Cerebellar nuclear complex (tissue), 1 donor: ENCODE data around the gene GUK1.
"Not testable (repeated sequence)": the region's sequence is repeated elsewhere in the genome, so short reads cannot be mapped to it uniquely, and the experiment has no call there.

Source experiments
- DNase-seq, 2 experiments: peaks; one replicate each; lab custom pipeline; 2025; lab: John Stamatoyannopoulos, UW

The GUK1 gene

DNA sequence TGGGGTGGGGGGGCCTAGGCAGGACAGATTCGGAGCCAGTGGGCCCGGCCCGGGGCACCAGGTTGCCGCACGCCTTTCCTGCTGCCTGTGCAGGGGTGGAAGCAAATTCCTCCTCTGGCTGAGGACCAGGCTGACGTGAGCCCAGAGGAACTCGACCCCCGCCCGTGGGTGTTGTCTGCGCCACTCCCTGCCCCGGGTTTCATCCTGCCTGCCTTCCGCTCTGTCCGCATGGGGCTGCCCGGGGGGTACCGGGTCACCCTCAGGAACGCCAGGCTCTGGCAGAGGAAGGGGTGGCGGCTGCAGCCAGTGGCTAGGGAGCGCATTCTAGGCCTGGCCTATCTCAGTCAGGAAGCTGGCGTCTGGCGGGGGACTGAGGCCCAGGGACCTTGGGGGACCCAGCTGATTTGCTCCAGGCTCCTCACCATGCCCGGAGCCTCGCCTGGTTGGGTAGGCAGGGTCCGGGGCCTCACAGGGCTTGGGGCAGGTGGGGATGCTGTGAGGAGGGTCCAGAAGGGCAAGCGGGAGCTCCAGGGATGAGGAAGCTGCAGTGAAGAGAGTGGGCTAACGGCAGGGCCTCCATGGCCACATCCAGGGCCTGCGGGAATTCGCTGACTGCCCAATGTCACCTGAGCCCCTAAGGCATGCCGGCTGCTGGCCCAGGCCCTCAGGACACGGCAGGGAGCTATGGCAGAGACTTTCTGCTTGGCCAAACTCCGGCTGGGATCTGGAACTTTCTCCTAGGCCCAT, 23.1 kb downstream of the GUK1 start:
- DNase-seq: no peak

DNA sequence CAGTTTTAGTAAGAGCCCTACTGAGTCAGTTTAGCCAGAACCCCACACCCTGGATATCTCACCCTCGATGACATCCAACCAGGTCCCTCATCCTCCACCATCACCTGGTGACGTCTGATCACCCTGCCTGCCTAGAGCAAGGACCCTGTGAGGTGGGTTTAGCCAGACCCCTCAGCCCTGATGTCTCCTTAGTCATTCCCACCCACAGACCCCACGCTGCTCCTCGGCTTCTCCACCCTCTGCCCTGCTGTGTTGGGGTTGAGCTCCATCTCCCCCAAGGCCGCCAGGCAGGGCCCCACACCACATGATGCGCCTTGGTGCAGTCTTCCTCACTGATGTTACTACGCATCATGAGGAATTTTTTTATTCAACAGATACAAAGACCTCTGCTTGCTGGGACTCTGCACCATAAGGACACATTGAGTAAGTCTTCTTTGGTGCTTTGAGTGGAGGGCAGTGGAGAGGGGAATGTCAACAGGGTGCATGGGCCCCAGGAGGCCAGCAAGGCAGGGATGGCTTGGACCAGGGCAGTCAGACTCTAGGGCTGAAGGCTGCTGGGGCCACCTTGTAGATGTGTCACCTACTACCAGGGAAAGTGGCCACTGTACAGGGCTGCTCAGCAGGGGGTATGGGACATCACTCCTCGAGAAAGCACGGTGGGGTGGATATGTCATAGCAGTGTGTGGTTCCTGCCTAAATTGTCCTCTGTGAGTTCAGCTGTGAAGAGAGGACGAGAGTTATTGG, 23.9 kb downstream of the GUK1 start:
- DNase-seq: no peak

DNA sequence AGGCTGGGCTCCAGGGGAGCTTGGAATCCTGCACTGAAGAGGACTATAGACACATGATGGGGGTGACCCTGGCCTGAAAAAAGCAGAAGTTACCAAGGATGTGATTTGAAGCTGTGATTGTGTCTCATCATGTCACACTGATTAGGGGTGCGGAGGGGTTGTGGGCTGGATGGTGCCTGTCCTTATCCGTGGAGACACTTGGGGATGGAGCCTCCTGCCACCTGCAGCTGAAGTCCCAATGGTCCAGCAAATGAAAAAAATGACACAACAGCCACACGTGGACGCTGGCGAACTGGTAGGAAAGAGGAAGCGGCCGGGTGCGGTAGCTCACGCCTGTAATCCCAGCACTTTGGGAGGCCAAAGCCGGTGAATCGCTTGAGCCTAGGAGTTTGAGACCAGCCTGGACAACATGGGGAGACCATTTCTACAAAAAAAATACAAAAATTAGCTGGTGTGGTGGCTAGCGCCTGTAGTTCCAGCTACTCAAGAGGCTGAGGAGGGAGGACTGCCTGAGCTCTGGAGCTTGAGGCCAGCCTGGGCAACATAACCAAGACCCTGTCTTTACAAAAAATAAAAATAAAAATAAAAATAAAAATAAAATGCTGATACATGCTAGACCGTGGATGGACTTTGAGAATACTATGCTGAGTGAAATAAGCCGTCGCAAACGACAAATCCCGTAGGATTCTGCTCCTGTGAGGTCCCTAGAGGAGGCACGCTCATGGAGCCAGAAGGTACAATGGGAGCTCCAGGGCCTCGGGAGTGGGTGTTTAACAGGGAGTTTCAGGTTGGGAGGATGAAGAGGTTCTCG, 24.7 kb downstream of the GUK1 start:
- no peak for DNase-seq

DNA sequence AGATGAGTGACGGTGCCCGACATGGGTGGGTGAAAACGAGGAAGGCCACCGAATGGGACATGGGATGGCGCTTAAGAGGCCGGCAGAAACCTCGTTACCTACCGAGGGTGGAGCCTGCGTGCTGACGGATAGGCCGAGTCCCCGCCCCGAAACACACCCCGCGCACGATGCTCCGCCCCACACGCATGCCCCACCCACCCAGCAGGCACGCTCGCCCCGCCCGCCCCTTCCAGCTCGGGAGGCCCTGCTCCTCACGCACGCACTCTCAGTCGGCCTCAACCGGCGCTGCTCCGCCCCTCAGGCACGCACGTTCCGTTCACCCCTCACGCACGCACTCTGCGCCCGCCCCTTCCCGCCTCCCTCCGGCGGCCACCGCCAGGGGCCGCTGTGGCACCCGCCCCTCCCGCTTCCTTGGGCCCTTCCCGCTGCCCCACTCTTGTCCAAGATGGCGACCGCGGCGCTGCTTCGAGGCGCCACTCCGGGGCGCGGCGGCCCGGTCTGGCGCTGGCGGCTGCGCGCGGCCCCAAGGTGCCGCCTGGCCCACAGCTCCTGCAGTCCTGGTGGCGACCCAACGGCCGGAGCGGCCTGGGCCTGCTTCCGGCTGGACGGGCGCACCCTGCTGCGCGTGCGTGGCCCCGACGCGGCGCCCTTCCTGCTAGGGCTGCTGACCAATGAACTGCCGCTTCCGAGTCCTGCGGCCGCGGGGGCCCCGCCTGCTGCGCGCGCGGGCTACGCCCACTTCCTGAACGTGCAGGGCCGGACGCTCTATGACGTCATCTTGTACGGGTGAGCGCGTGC, 25.5 kb downstream of the GUK1 start, which contains the start of gene IBA57:
IBA57 (plus strand) TSS at position 433 of the 798 bp plus-strand sequence; CDS start at position 446, 13 bp downstream.
- DNase-seq: peak; percentile 94 to 98

DNA sequence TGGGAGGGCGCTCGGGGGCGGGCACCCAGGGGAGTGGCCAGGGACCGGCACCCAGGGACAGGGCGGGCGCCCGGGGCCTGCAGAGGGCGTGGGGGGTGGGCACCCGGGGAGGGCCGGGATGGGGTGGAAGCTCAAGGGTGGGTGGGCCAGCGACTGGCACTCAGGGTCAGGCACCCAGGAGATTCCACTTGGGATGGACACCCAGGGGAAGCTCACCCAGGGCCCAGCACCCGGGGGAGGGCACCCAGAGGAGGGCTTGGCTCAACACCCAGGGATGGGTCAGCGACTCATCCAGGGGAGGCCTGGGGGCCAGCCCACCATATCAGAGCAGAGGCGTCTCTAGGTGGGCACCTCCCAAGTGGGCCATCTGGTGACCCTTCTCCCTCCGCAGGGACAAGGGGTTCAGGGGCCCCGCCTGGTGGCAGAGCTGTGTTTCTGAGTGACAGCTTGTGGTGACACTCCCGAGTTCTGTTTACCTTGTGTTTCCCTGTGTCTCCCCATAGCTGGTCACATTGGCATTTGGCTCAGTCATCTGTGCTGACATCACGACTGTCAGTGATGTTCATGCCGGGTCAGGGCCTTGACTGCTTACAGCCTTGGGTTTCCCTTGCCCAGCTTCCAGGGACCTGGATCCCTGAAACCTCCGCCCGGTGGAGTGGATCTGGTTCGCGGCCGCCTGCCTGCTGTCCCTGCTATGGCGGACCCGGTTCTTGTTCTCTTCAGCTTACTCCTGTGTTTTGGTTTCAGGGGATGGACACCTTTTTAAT, 26.3 kb downstream of the GUK1 start:
- peak; percentile 52 to 70 for DNase-seq

DNA sequence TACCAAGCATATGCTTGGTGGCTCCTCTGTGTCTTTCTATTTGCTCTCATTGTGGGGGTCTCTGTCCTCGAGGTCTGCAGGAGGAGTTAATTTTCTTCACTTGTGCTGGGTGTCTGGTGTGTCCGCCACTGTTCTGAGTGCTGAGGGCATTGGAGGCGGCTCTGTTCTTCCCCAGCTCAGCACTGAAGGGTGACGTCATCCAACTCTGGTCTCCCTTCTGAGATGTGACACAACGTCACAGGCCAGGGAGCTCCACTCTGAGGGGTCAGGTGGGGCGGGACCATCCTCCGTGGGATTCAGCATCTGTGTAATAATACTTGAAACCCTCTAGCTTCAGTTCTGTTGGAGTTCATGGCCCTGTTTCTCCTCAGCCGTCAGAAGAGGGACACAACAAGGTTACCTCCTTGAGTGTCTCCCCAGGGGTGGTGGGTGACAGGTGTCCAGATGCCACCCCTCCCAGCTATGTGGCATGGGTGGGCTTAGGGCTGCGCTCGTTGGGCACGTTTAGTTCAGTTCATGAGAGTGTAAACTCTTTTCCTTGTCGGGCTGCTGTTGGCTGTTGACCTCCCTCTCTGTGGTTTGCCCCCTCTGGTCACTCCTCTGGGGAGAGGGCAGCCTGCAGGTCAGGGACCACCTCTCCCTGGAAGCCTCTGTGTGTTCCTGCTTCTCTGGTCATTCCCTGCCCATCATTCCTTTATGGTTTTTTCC, 28.6 kb downstream of the GUK1 start:
- no peak for DNase-seq

DNA sequence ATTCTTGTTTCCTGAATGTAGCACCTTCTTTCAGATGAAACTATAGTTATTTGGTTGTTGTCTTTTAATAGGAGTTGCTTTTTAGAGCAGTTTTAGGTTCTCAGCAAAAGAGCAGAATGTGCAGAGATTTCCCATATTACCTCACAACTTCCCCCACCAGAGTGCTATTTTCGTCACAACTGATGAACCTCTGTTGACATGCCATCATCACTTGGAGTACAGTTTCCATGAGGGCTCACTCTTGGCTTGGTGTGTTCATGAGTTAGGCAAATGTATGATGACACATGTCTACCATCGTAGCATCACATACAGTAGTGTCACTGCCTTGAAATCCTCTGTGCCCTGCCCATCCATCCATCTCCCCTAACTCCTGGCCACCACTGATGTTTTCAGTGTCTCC, 29.3 kb downstream of the GUK1 start:
- DNase-seq: no peak

DNA sequence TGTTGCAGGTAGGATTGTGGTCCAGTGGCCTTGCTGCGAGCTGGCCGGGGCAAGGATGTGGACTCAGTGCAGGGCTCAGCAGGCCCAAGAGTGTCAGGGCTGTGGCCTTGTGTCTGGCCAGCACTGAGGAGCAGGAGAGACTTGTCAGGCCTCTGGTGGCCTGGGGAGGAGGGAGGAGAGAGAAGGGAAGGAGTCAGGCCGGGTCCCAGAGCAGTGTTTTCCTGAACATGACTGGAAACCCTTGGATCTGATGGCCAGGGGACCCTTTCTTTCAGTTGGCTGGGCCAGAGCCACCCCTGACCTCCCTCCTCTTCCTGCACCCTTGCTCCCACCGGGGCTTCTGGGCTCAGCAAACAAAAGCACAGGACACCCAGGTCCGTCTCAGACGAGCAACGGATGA, 30.6 kb downstream of the GUK1 start:
- no peak for DNase-seq

DNA sequence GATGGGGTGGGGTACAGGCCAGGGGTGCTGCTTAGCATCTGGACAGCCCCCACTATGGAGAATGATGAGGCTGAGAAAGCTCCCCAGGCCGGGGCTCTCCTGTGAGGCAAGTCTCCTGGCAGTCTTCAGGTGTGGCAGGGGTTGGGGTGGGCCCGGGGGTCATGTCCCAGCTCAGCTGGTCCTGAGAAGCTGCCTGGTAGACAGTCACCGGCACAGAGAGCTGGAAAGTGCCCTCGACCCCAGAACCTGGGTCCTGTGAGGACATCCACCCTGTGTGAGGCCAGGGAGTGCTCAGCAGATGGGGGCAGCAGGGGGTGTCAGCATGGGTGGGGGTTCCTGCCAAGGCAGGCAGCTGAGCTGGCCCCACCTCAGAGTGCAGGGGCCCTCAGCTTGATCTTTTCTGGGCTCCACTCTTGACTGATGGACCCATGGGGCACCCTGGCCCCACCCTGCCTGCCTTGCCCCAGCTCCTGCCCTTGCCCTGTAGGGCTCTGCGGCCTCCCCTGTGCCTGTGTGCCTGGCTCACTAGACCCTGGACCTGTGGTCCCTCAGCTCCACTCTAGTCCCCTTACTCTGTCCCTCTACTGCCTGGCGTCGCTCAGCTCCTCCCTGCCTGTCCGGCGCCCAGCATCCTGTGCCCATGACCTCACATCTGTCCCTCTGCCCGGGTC, 31.3 kb downstream of the GUK1 start:
- DNase-seq: no peak

DNA sequence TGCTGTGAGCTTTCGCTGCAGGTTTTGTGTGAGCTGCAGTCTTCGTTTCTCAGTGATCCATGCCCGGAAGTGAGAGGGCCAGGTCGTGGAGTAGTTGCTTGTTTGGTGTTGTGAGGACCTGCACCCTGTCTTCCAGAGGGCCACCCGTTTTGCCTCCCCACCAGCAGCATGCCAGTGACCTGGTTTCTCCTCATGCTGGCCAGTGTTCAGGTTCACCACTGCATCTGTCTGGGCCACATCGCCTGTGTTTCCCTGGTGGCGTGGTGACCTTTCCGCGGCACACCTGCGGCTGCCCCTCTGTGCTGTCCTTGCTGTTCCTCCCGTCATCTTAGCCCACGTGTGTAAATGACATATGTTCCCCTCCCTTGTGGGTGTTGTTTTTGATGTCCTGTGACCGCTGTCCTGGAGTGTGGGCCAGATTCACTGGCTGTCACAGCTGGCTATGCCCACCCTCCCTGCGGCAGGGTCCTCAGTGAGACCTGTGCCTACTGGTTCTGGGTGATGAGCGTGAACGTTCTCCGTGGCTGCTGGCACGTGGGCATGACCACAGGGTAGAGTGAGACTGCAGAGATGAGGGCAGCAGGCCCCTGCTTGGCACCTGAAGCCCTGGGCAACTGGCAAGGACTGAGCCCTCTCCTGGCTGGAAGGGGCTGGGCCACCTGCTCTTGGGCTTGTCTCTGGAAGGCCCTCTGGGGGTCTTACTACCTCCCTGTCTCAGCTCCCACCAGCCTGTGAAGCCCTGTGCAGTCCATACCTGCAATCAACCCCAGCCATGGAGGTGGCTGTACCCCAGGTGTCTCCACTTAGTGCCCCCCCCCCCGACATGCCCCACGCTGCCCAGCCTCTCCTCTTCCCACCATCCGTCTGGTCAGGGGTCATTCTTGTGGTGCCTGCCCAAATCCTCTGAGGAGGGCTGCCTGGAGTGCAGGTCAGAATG, 32.8 kb downstream of the GUK1 start:
- DNase-seq: no peak

DNA sequence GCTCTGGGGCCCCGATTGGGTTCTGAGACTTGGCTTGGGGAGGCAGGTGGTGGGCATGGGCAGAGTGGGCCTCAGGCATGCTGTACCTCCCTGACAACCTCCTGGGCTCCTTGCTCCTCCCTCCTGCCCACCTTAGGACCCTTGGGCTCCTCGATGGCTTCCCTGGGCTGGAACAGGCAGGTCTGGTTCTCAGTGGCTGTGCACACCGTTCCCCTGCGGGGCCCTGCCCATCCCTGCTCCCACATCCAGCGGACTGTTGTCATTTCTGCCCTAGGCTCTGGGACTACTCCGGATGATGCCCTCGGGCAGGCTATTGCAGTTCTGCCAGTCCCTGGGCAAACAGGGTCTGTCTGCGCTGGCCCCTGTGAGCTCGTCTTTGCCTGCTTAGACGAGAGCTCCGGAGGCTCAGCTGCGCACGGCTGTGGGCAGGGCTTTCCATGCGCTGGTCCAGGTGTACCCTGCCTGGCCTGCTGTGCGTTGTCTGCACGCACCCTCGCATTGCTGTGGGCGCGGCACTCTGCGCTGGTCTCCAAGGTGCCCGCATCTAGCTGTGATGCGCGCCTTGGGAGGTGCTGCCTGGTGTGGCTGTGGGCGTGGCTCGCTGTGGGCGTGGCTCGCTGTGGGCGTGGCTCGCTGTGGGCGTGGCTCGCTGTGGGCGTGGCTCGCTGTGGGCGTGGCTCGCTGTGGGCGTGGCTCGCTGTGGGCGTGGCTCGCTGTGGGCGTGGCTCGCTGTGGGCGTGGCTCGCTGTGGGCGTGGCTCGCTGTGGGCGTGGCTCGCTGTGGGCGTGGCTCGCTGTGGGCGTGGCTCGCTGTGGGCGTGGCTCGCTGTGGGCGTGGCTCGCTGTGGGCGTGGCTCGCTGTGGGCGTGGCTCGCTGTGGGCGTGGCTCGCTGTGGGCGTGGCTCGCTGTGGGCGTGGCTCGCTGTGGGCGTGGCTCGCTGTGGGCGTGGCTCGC, 33.7 kb downstream of the GUK1 start:
- DNase-seq: not testable (repeated sequence)

DNA sequence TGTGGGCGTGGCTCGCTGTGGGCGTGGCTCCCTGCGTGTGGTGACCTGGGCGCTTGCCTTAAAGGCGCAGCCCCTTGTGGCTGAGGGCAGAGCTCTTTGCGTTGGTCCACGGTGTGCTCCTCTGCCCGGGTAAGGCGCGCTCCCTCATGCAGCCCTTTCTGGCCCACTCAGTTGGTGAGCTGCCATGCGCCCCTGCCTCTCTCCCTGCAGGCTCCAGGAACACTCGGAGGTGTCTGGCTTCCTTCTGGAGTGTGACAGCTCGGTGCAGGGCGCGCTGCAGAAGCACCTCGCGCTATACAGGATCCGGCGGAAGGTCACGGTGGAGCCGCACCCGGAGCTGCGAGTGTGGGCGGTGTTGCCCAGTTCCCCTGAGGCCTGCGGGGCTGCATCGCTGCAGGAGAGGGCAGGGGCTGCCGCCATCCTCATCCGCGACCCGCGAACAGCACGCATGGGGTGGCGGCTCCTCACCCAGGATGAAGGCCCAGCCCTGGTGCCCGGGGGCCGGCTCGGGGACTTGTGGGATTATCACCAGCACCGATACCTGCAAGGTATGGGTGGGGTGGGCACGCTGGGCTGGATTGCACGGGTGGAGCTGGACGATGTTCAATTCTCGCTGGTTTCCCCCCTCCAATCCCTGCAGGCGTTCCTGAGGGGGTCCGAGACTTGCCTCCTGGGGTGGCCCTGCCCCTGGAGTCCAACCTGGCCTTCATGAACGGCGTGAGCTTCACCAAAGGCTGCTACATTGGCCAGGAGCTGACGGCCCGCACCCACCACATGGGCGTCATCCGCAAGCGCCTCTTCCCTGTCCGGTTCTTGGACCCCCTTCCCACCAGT, 34.6 kb downstream of the GUK1 start:
- no peak for DNase-seq

DNA sequence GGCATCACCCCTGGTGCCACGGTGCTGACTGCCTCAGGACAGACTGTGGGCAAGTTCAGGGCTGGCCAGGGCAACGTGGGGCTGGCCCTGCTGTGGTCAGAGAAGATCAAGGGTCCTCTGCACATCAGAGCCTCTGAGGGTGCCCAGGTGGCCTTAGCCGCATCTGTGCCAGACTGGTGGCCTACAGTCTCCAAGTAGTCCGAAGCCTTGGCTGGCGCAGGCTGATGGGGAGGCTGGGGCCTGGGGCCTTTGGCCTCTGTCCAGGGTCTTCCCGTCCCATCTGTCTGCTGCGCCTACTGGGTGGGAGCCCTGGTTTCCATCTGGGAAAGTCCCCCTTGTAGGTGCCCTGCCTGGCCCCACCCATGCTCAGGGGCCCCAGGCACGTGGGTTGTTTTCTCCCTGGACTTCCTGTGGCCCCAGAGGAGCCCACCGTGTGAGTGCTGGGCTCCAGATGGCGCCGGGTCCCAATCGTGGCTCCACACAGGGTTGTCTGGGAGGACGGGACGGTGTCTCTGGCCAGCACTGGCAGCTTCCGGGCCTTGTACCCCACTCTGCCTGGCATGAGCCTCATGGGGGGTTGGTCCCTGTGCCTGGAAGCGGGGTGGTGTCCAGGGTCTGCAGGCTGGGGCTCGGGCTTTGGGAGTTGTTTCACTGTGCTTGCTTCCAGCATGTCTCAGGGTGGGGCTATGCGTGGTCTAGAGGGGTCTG, 35.4 kb downstream of the GUK1 start:
- DNase-seq: no peak

DNA sequence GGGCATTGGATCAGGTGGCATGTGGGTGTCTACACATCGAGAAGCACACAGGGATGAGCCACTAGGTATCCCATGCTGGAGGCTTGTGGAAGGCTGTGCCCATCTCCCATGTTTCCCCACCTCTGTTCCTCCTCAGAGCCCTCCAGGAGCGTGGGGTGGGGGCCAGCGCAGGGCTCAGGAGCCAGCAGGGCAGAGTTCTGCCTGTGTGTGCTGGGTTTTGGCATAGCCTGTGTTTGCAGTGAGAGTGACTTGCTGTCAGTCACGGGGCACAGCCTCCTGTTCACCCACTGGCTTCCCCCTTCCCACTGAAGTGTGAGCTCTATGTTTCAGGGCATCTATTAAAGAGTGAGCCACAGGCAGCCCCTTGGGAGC, 35.9 kb downstream of the GUK1 start:
- no peak for DNase-seq

DNA sequence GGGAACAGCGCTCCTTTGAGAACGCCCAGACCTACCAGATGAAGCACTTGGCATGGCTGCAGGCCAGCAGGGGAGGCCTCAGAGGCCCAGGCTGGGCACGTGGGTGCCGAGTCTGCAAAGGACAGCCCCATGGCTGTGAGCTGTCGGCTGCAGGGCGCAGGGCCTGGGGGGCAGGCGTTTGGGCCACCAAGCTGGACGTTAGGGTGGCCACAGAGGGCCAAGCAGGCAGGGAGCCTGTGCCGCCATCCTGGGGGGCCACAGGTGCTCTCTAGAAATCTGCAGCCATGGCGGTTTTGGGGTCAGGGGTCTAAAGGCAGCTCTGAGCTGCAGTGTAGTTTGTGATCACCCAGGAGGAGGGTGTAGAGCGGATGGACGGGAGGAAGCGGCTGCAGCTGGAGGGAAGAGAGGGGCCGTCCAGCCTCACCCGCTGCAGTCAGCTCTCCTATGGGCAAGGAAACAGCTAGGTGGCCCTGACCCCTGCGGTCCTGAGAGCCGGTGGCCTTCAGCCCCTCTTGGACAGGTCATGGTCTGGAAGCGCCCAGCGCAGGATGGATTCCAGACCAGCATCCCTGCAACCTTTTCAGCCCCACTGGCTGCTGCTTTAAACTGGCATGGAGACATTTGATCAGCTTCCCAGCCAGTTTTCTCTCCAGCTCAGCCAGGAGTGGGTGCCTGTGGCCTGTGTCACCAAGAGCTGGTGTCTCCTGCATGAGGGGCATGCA, 36.5 kb downstream of the GUK1 start:
- no peak for DNase-seq

DNA sequence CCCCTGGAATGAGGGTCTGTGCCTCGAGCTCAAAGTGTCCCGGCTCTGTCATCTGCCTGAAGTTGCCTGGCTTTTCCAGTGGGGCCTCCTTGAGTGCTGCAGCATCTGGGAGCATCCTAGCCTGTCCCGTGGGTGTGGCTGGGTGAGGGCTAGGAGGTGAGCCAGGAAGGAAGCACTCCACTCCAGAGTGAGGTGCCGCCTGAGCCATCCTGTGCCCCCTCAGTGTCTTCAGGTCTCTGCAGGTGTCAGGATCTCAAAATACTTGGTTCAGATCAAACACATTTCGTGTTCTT, 37.0 kb downstream of the GUK1 start:
- DNase-seq: no peak
